CD14-positive monocyte (primary cell): ENCODE results near the gene OR2V1. TPM values are rescaled to one million over a fixed set of nuclear protein-coding genes. Genes with fewer than 3 reads are reported as not detected.
A peak's percentile ranks its signal among the peaks of the same experiment; 100 is the strongest.
"Not testable (repeated sequence)": the region's sequence is repeated elsewhere in the genome, so short reads cannot be mapped to it uniquely, and the experiment has no call there.

ENCODE experiments used
- DNase-seq, 3 donors: peaks; one replicate each; pipeline ENCODE4 v3.0.0-alpha.2; 2011 to 2022
- H2AFZ ChIP-seq: 2 replicates; pipeline ENCODE4 v1.6.0; 2012; ENCODE audit warnings: mild to moderate bottlenecking, low read depth, low read length, inconsistent platforms; ENCODE audit not compliant: insufficient read depth, poor library complexity, severe bottlenecking
- H3K27ac ChIP-seq, 2 donors: 1 replicate in 1 of 2; 2 replicates in 1 of 2; pipeline ENCODE4 v1.5.1; 2012 to 2013; ENCODE audit warnings: low read length in 2 of 2, control low read depth in 1 of 2, inconsistent platforms in 1 of 2, low read depth in 1 of 2, mild to moderate bottlenecking in 1 of 2
- H3K27me3 ChIP-seq, 2 donors: one replicate each; pipeline versions ENCODE4 v1.6.0 to v1.6.1; 2011 to 2013; ENCODE audit warnings: low read length in 2 of 2; ENCODE audit not compliant: control insufficient read depth in 2 of 2, insufficient read depth in 2 of 2
- H3K36me3 ChIP-seq, 2 donors: replicated peaks in 1 of 2; 1 replicate in 1 of 2; 2 replicates in 1 of 2; pipeline versions ENCODE4 v1.5.1 to v1.6.1; 2012 to 2013; ENCODE audit warnings: low read length in 2 of 2, control low read depth in 1 of 2, inconsistent platforms in 1 of 2, mild to moderate bottlenecking in 1 of 2; ENCODE audit not compliant: insufficient read depth in 2 of 2, control insufficient read depth in 1 of 2
- H3K4me1 ChIP-seq, 2 donors: 1 replicate in 1 of 2; 2 replicates in 1 of 2; pipeline versions ENCODE4 v1.5.1 to v1.6.1; 2012 to 2013; ENCODE audit warnings: low read length in 2 of 2, control low read depth in 1 of 2, inconsistent platforms in 1 of 2, mild to moderate bottlenecking in 1 of 2, moderate library complexity in 1 of 2; ENCODE audit not compliant: insufficient read depth in 2 of 2, control insufficient read depth in 1 of 2
- H3K4me2 ChIP-seq: replicated peaks from 2 replicates; pipeline ENCODE3; 2012; ENCODE audit warnings: low read length, moderate library complexity, mild to moderate bottlenecking; ENCODE audit not compliant: poor library complexity, severe bottlenecking; ENCODE audit errors: extremely low read depth
- H3K4me3 ChIP-seq, 3 experiments: fragments of 200-600 bp in 1 of 3; sonication (generic) in 1 of 3; replicated peaks in 1 of 3; 1 replicate in 2 of 3; 2 replicates in 1 of 3; pipeline ENCODE4 v1.5.1; 2011 to 2013; ENCODE audit warnings: low read length in 3 of 3, mild to moderate bottlenecking in 3 of 3, control low read depth in 2 of 3, low read depth in 2 of 3, inconsistent platforms in 1 of 3, moderate library complexity in 1 of 3
- H3K79me2 ChIP-seq: 2 replicates; pipeline ENCODE4 v1.6.0; 2012; ENCODE audit warnings: mild to moderate bottlenecking, control low read depth, inconsistent platforms, low read length, moderate library complexity; ENCODE audit not compliant: insufficient read depth
- H3K9ac ChIP-seq: 2 replicates; pipeline ENCODE4 v1.6.0; 2017; ENCODE audit warnings: low read length, mild to moderate bottlenecking; ENCODE audit not compliant: insufficient read depth, poor library complexity, severe bottlenecking
- H3K9me3 ChIP-seq, 2 donors: replicated peaks in 1 of 2; 1 replicate in 1 of 2; 2 replicates in 1 of 2; pipeline versions ENCODE4 v1.5.1 to v1.6.1; 2012 to 2013; ENCODE audit warnings: low read length in 2 of 2, control low read depth in 1 of 2; ENCODE audit not compliant: control insufficient read depth in 1 of 2, insufficient read depth in 1 of 2
- H4K20me1 ChIP-seq: 2 replicates; pipeline ENCODE4 v1.6.0; 2012; ENCODE audit warnings: mild to moderate bottlenecking, low read length, control low read depth, moderate library complexity; ENCODE audit not compliant: insufficient read depth
- H3K27ac Mint-ChIP-seq, 7 donors: one replicate each; pipeline ENCODE4 v1.8.0; 2020; ENCODE audit warnings: mild to moderate bottlenecking in 7 of 7, mixed read lengths in 7 of 7, moderate library complexity in 6 of 7, inconsistent platforms in 2 of 7
- H3K27me3 Mint-ChIP-seq, 3 donors: one replicate each; pipeline ENCODE4 v1.8.0; 2021 to 2022; ENCODE audit warnings: low read depth in 3 of 3, mild to moderate bottlenecking in 3 of 3, mixed read lengths in 3 of 3, moderate library complexity in 3 of 3, inconsistent platforms in 1 of 3
- H3K36me3 Mint-ChIP-seq, 2 donors: one replicate each; pipeline ENCODE4 v1.8.0; 2020; ENCODE audit warnings: mixed read lengths in 2 of 2, inconsistent platforms in 1 of 2, mild to moderate bottlenecking in 1 of 2
- H3K4me1 Mint-ChIP-seq: one replicate; pipeline ENCODE4 v1.8.0; 2020; ENCODE audit warnings: mild to moderate bottlenecking, mixed read lengths
- H3K4me3 Mint-ChIP-seq, 2 donors: one replicate each; pipeline ENCODE4 v1.8.0; 2020; ENCODE audit warnings: mild to moderate bottlenecking in 2 of 2, mixed read lengths in 2 of 2, moderate library complexity in 1 of 2
- H3K9me3 Mint-ChIP-seq, 7 donors: one replicate each; pipeline ENCODE4 v1.8.0; 2020 to 2022; ENCODE audit warnings: mixed read lengths in 7 of 7, mild to moderate bottlenecking in 6 of 7, moderate library complexity in 6 of 7, inconsistent platforms in 2 of 7
- CTCF ChIP-seq: fragments of 200-600 bp; IDR thresholded peaks from one replicate; pipeline ENCODE4 v1.8.0; 2022; ENCODE audit warnings: antibody characterized with exemption, mild to moderate bottlenecking
- WGBS: methylation state at CpG from one replicate; pipeline ENCODE4 v1.1.5; 2013; ENCODE audit warnings: missing lambda C conversion rate; ENCODE audit not compliant: insufficient coverage; 5-methylcytosine and 5-hydroxymethylcytosine counted together
- intact Hi-C, 2 donors: fragments of 100-400 bp; cut with micrococcal nuclease; formaldehyde crosslinking; loops; one replicate each; pipeline versions ENCODE4 v1.15.0 to v1.15.1; 2023
- polyA plus RNA-seq, 3 donors: library from polyadenylated mRNA; depleted of rRNA in 1 of 3; unstranded in 2 of 3; stranded (reverse) in 1 of 3; fragments of 300-500 nt in 2 of 3; fragments of >200 nt in 1 of 3; fragmentation: Illumina TruSeq in 2 of 3; gene quantifications; 1 replicate in 2 of 3; 2 replicates in 1 of 3; pipeline ENCODE4 v1.2.3, GENCODE V29; 2012 to 2021

OR2V1 gene
- polyA plus RNA-seq, 3 donors = not detected

- Mint-ChIP-seq H3K36me3 (peaks cover 4 to 14% of the 10 kb centered on the region in 2 donors), H3K9me3 (peaks cover 0 to 29% (median 19%) of the 10 kb centered on the region in 7 donors), H3K27ac (no peak overlapping the region), H3K27me3 (peaks cover 87 to 94% (median 90%) of the 10 kb centered on the region in 3 donors), H3K4me1 (peaks cover 34% of the 10 kb centered on the region), H3K4me3 (peak overlapping the region in 1 of 2 donors; percentile 81)
- H3K9ac ChIP-seq = no peak overlapping the region
- peaks cover 17 to 25% of the 10 kb centered on the region in 2 donors for H3K4me1 ChIP-seq
- no peak overlapping the region for H3K4me3 ChIP-seq
- intact Hi-C loops = no loop called here
- H3K9me3 ChIP-seq = peaks cover 0 to 27% of the 10 kb centered on the region in 2 donors
- 21% methylated on average over 25 of the region's 33 CpGs for WGBS
- no peaks in the 10 kb centered on the region for H3K36me3 ChIP-seq
- peak overlapping the region; percentile 10 for H2AFZ ChIP-seq
- no peaks in the 10 kb centered on the region for H4K20me1 ChIP-seq
- no peak overlapping the region for H3K27ac ChIP-seq
- no peak for TF ChIP-seq CTCF
- H3K4me2 ChIP-seq = peak overlapping the region; percentile 25
- H3K79me2 ChIP-seq = no peaks in the 10 kb centered on the region
- H3K27me3 ChIP-seq = peaks cover 57 to 92% of the 10 kb centered on the region in 2 donors
- no peak for DNase-seq
Observed at GRCh38 chr5:181170237-181170825, 39.4 kb upstream of the OR2V1 start.

GRCh38 chr5:181169459-181170236 is 38.7 kb upstream of the OR2V1 start:
- H3K27ac ChIP-seq, H4K20me1 ChIP-seq, H3K27ac Mint-ChIP-seq, DNase-seq, H3K36me3 ChIP-seq, intact Hi-C loops, H3K9ac ChIP-seq, H3K79me2 ChIP-seq, H3K4me3 ChIP-seq: not testable (repeated sequence)
- Histone ChIP-seq H3K4me2 (peak overlapping the region; percentile 25), H3K27me3 (peaks cover 56 to 94% of the 10 kb centered on the region in 2 donors), H3K9me3 (peaks cover 0 to 29% of the 10 kb centered on the region in 2 donors), H2AFZ (peak overlapping the region; percentile 10), H3K4me1 (peaks cover 17 to 25% of the 10 kb centered on the region in 2 donors)
- Mint-ChIP-seq H3K36me3 (peaks cover 4 to 14% of the 10 kb centered on the region in 2 donors), H3K9me3 (peaks cover 2 to 32% (median 22%) of the 10 kb centered on the region in 7 donors), H3K4me1 (peaks cover 33% of the 10 kb centered on the region), H3K27me3 (peaks cover 91 to 97% (median 94%) of the 10 kb centered on the region in 3 donors), H3K4me3 (peak overlapping the region in 1 of 2 donors; percentile 81)
- WGBS = 5% methylated on average over 38 of the region's 50 CpGs
